ENCODE measurements around the gene OTULINL. TPM values are rescaled to one million over a fixed set of nuclear protein-coding genes. Genes with fewer than 3 reads are reported as not detected.
A peak's percentile ranks its signal among the peaks of the same experiment; 100 is the strongest.

OTULINL gene
- total RNA-seq, 1 experiment from 2014 or later: 1.2 TPM

GRCh38 chr5:14600846-14601245 lies 19.3 kb downstream of the OTULINL start:
- DNase-seq (ENCODE audit: low spot score): no peak

- no peak for DNase-seq (ENCODE audit: low spot score)
Observed at GRCh38 chr5:14603141-14603540, 21.5 kb downstream of the OTULINL start.

GRCh38 chr5:14607104-14607503 lies 25.5 kb downstream of the OTULINL start:
- DNase-seq (ENCODE audit: low spot score): no peak

- no peak for DNase-seq (ENCODE audit: low spot score)
Observed at GRCh38 chr5:14608169-14608568, 26.6 kb downstream of the OTULINL start.

DNA sequence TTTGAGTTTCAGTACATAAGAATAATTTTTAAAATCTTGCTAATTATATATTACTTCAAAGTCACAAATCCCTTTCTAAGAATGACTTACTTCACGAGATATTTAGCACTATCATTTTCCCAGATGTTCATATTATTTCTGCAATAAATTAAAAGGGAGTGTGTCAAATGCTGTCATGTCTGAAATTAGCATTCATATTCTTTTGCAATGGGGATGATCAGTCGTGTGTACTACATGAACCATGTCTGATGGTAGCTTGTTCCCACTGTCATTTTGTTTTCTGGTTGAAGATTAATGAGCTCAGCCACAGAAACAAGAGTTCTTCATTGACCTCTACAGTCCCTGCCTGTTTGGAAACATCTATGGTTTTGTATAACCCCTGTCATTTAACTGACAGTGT lies 30.1 kb downstream of the OTULINL start:
- no peak for DNase-seq (ENCODE audit: low spot score)

DNA sequence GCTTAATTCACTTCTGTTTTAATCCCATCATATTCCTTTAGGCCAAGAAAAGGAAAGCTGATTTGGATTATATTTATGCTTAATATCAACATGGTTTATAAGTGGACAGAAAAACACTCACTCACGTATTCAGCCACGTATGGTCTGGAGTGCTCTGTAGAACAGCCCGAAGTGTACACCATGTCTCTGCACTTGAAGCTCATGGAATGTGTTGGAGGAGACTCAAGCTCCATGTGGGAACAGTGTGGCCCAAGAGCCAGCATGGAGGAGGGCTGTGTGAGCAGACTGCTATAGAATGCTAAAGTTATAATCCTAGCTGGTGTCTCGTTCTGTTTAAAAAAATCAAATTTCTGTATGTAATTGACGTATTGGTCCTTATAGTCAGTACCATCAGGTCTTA lies 32.9 kb downstream of the OTULINL start:
- no peak for DNase-seq (ENCODE audit: low spot score)

DNA sequence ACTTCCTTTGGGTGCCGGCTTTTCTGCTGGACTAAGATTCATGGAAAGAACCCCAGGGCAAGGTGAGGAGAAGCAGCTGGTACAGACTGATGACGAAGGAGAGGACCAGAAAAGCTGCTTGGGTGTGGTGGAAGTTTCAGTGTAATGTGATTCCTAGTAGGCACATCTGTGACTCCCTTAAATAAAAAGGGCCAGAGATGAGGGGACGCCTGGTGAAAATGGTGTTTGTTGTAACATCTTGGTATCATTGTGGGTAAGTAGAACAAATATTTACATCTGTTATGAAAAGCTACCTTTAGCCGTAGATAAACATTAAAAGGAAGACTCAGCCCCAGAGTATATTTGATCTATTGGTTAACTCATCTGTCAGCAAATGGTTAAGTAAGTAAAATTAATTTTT lies 33.8 kb downstream of the OTULINL start:
- DNase-seq (ENCODE audit: low spot score): no peak

GRCh38 chr5:14617441-14617840 lies 35.8 kb downstream of the OTULINL start:
- DNase-seq (ENCODE audit: low spot score): no peak

- DNase-seq (ENCODE audit: low spot score): no peak
Observed at GRCh38 chr5:14627270-14627669, 45.7 kb downstream of the OTULINL start.

- DNase-seq (ENCODE audit: low spot score): peak; percentile 43
Observed at GRCh38 chr5:14628346-14628745, 46.8 kb downstream of the OTULINL start.

DNA sequence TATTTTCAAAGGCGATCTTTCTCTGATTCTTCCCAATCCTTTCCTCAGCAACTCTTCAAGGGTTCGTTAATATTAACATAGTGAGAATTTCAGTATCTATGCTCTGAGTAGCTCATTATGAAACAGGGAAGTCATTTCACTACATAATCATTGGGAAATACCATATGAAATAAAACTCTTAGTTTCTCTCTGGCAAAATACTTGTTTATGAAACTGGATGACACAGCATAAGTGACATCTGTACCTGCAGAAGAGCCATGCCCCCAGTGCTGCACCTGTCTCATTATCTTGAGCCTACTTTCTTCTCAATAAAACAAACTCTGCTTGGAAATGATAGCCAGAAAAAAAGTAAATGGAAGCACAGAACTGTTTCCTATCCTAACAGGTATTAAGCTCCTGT lies 49.1 kb downstream of the OTULINL start:
- DNase-seq (ENCODE audit: low spot score): no peak

GRCh38 chr5:14635656-14636055 lies 54.1 kb downstream of the OTULINL start:
- DNase-seq (ENCODE audit: low spot score): no peak

DNA sequence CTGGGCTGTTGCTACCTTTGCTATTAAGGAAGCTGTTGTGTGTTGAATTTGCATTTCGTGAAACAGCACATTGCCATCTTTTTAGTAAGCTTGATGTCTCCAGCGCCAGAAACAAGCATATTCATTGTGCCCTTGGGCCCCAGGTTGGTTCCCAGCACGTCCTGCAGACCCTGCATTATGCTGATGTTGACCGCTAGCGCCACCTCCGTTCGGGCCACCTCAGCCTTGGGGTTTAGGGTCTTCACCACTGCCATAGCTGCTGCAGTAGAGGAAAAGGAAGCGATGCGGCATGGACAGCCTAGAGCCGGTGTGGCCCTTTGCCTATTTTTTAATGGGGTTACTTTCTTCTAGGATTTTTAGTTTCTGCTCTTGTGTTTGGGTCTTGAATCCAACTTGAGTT lies 59.2 kb downstream of the OTULINL start:
- DNase-seq (ENCODE audit: low spot score): no peak

DNA sequence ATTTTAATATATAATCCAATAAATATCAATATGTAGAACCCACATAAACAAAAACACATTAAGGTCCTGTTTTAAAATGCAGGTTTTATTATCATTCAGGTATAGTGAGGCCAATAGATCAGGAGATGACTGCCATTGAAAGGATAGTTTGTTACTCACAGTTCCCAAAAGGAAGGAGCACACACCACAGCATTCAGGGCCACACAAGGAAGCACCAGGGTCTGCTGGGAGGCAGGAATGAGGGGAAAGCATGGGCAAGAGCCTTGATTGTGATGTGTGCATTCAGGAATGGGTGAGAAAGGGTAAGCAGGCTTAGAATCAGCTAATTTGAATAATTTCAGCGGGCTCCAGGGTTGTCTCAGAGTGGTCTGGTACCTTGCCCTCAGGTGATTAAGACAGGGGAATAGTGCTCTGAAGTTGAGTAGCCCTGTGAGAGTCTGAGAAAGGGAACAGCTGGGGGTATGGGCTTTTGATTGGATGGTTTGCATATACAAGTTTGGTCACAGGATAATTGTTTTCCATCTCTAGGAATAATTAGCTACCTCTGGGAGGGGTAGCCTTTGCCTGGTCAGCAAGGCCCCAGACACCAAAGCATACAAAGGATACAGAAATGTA lies 63.1 kb downstream of the OTULINL start:
- no peak for DNase-seq (ENCODE audit: low spot score)

DNA sequence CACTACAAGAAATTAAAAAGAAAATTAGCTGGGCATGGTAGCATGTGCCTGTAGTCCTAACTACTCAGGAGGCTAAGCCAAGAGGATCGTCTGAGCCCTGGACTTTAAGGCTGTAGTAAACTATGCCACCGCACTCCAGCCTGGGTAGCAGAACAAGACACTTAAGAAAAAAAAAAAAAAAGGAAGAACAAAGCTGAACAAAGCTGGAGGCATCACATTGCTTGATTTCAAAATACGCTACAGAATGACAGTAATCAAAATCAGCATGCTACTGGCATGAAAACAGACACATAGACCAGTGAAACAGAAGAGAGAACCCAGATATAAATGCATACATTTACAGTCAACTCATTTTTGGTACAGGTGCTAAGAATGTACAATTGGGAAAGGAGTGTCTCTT lies 68.5 kb downstream of the OTULINL start:
- no peak for DNase-seq (ENCODE audit: low spot score)

DNA sequence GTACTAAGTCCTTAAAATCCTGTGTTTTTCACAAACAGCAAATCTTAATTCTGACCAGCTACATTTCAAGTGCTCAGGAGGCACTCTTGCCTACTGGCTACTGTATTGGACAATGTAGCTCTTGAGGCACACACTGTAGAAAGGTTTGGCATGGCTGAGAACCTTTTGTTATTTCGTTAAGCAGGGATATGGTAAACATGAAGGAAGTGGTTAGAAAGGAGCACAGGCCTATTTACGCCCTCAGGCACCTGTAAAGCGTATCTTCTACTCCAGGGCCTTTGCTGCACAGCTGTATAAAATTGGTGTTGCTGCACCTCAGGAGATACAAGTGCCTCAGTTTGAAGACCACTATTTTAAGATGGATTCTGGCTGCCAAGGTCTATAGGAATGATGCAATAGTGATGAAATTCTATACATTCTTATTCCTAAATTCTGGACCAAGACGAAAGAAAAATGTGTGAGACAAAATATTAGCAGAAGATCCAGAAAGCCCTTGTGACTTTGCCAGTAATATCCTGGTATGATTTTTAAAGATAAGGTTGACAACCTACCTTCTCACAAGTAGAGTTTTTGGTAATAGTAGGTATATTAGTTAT lies 73.7 kb downstream of the OTULINL start:
- no peak for DNase-seq (ENCODE audit: low spot score)

DNA sequence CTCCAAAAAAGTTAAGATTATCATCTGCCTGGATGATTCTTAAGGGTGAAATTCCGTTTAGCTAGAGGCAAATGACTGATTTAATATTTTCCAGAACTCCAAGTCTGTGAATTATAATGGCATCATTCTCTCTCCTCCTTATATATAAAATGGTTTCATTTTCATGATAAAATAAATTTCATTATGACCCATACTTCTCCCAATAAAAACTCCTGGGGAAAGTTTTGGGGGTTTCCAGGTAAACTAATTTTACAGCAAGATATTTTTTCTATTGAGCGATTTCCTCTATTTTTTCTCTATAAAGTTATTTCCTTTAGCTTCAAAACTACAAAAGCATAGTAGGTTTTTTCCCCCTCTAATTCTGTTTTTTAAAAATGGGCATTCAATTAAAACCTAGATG lies 75.3 kb downstream of the OTULINL start:
- no peak for DNase-seq (ENCODE audit: low spot score)

GRCh38 chr5:14659821-14660607 lies 78.4 kb downstream of the OTULINL start:
- DNase-seq (ENCODE audit: low spot score): peak; percentile 42

DNA sequence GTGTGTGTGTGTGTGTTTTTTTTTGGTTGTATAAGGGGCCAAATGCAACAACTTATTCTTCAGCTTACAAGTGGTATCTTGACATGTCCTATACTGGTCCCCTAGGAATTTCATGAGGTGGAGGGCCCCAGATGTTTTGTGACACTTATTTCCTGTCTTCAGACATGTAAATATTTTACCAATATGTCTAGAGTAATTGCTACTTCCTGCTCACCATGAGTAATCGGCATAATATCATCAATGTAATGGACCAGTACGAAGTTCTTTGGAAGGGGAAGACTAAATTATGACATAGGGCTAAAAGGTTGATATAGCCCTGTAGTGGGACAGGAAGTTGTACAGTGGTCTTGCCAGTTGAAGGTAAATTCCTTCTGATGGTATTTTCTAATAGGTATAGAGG lies 79.2 kb downstream of the OTULINL start:
- DNase-seq (ENCODE audit: low spot score): no peak

All from H4 (cell line).